Keratinocyte (primary cell): ENCODE results near the gene CALML5. TPM values are rescaled to one million over a fixed set of nuclear protein-coding genes. Genes with fewer than 3 reads are reported as not detected.

Experiments
- DNase-seq: peaks from one replicate; pipeline ENCODE4 v3.0.0-alpha.2; 2011; ENCODE audit warnings: low read depth, missing footprints, low spot score
- FAIRE-seq: peaks from 2 replicates; lab custom pipeline; 2011; peaks lifted over from hg19 to GRCh38; lab: Jason Lieb, UNC
- H2AFZ ChIP-seq: 2 replicates; pipeline ENCODE4 v1.6.0; 2012; ENCODE audit warnings: low read length, control low read depth, inconsistent platforms; ENCODE audit not compliant: control insufficient read depth
- H3K27ac ChIP-seq: 2 replicates; pipeline ENCODE4 v1.5.1; 2011; ENCODE audit warnings: low read length; ENCODE audit not compliant: control insufficient read depth, insufficient read depth
- H3K27me3 ChIP-seq: 3 replicates; pipeline ENCODE4 v1.6.0; 2011; ENCODE audit warnings: low read length; ENCODE audit not compliant: control insufficient read depth, insufficient read depth; ENCODE audit errors: extremely low read depth
- H3K36me3 ChIP-seq, 2 experiments: 2 replicates in 1 of 2; 3 replicates in 1 of 2; pipeline ENCODE4 v1.5.1; 2011; ENCODE audit warnings: low read length in 2 of 2, mild to moderate bottlenecking in 1 of 2; ENCODE audit not compliant: control insufficient read depth in 2 of 2, insufficient read depth in 2 of 2; ENCODE audit errors: extremely low read depth in 1 of 2
- H3K4me1 ChIP-seq: 3 replicates; pipeline ENCODE4 v1.5.1; 2011; ENCODE audit warnings: low read length; ENCODE audit not compliant: control insufficient read depth, insufficient read depth; ENCODE audit errors: extremely low read depth
- H3K4me2 ChIP-seq: 3 replicates; pipeline ENCODE4 v1.6.0; 2011; ENCODE audit warnings: low read depth, low read length; ENCODE audit not compliant: control insufficient read depth, insufficient read depth; ENCODE audit errors: extremely low read depth
- H3K4me3 ChIP-seq, 3 experiments: fragments of 200-600 bp in 1 of 3; sonication (generic) in 1 of 3; 2 replicates in 2 of 3; 3 replicates in 1 of 3; pipeline ENCODE4 v1.5.1; 2011 to 2016; ENCODE audit warnings: low read length in 3 of 3, mild to moderate bottlenecking in 3 of 3, control low read depth in 2 of 3, inconsistent platforms in 1 of 3, low read depth in 1 of 3, mixed read lengths in 1 of 3, mixed run types in 1 of 3, moderate library complexity in 1 of 3; ENCODE audit not compliant: control insufficient read depth in 2 of 3, insufficient read depth in 2 of 3; ENCODE audit errors: extremely low read depth in 1 of 3
- H3K79me2 ChIP-seq: 2 replicates; pipeline ENCODE4 v1.6.0; 2012; ENCODE audit warnings: low read length; ENCODE audit not compliant: control insufficient read depth, insufficient read depth
- H3K9ac ChIP-seq: 3 replicates; pipeline ENCODE4 v1.6.0; 2011; ENCODE audit warnings: low read length; ENCODE audit not compliant: control insufficient read depth, insufficient read depth; ENCODE audit errors: extremely low read depth
- H3K9me1 ChIP-seq: 3 replicates; pipeline ENCODE4 v1.6.0; 2011; ENCODE audit warnings: low read length; ENCODE audit not compliant: control insufficient read depth, insufficient read depth; ENCODE audit errors: extremely low read depth
- H3K9me3 ChIP-seq: 2 replicates; pipeline ENCODE4 v1.5.1; 2012; ENCODE audit warnings: low read depth, low read length; ENCODE audit not compliant: control insufficient read depth
- H4K20me1 ChIP-seq: 3 replicates; pipeline ENCODE4 v1.6.0; 2011; ENCODE audit warnings: low read length; ENCODE audit not compliant: control insufficient read depth, insufficient read depth; ENCODE audit errors: extremely low read depth
- EZH2 ChIP-seq: IDR thresholded peaks from one replicate; pipeline ENCODE4 v1.6.1; 2012; ENCODE audit warnings: inconsistent platforms, mild to moderate bottlenecking, low read length, moderate library complexity
- dilution Hi-C: fragments of 300-500 bp; cut with MboI; formaldehyde crosslinking; loops from one replicate; pipeline ENCODE4 v1.7.0; 2020; ENCODE audit warnings: low sequenced_read_pairs; ENCODE audit not compliant: extremely low pct_ligation_motif_present
- polyA plus RNA-seq, 5 experiments: library from polyadenylated mRNA; depleted of rRNA in 3 of 5; stranded (reverse) in 3 of 5; stranded (forward) in 1 of 5; unstranded in 1 of 5; fragments of >200 nt; gene quantifications; 1 replicate in 1 of 5; 2 replicates in 3 of 5; 3 replicates in 1 of 5; pipeline versions ENCODE4 v1.2.1 to v1.2.3, GENCODE V29; 2011 to 2012; ENCODE audit warnings: missing spikeins in 2 of 5, low read depth in 1 of 5, low replicate concordance in 1 of 5
- TF ChIP-seq, protein P1 (sequence below), 3 experiments: IDR thresholded peaks in 1 of 3; conservative IDR thresholded peaks in 1 of 3; optimal IDR thresholded peaks in 1 of 3; 2 replicates in 2 of 3; 3 replicates in 1 of 3; pipeline versions ENCODE3 to v1.5.1; 2011; ENCODE audit warnings: low read length in 3 of 3, mild to moderate bottlenecking in 3 of 3, moderate library complexity in 2 of 3, control low read depth in 1 of 3, inconsistent platforms in 1 of 3; ENCODE audit not compliant: insufficient read depth in 2 of 3; ENCODE audit errors: extremely low read depth in 1 of 3

The CALML5 gene
- polyA plus RNA-seq, 1 donor (not counting 4 experiments of a cell fraction or from before 2014, with no cell fraction given): 5.7 TPM

- Histone ChIP-seq H3K79me2 (no peaks in the 10 kb centered on the region), H3K36me3 (no peaks in the 10 kb centered on the region), H3K9ac (no peak overlapping the region), H3K4me1 (peaks cover 24% of the 10 kb centered on the region), H3K4me3 (no peak overlapping the region), H2AFZ (no peak overlapping the region), H4K20me1 (no peaks in the 10 kb centered on the region), H3K9me1 (no peaks in the 10 kb centered on the region), H3K27ac (no peak overlapping the region), H3K27me3 (no peaks in the 10 kb centered on the region), H3K9me3 (no peaks in the 10 kb centered on the region), H3K4me2 (no peak overlapping the region)
- DNase-seq (no peak), FAIRE-seq (no peak)
- TF ChIP-seq, protein P1, sequence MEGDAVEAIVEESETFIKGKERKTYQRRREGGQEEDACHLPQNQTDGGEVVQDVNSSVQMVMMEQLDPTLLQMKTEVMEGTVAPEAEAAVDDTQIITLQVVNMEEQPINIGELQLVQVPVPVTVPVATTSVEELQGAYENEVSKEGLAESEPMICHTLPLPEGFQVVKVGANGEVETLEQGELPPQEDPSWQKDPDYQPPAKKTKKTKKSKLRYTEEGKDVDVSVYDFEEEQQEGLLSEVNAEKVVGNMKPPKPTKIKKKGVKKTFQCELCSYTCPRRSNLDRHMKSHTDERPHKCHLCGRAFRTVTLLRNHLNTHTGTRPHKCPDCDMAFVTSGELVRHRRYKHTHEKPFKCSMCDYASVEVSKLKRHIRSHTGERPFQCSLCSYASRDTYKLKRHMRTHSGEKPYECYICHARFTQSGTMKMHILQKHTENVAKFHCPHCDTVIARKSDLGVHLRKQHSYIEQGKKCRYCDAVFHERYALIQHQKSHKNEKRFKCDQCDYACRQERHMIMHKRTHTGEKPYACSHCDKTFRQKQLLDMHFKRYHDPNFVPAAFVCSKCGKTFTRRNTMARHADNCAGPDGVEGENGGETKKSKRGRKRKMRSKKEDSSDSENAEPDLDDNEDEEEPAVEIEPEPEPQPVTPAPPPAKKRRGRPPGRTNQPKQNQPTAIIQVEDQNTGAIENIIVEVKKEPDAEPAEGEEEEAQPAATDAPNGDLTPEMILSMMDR (optimal IDR thresholded peaks at IDR 0.05 in 1 of 3, IDR thresholded peaks at IDR 0.05 in 1 of 3, conservative IDR thresholded peaks at IDR 0.05 in 1 of 3; ENCODE audit: extremely low read depth in 1 of 3, insufficient read depth in 2 of 3, low read length in 3 of 3): no peak
- TF ChIP-seq EZH2: no peak
- dilution Hi-C loops: no loop called here
Measured at GRCh38 chr10:5540891-5541290, 41.5 kb upstream of the CALML5 start.

DNA sequence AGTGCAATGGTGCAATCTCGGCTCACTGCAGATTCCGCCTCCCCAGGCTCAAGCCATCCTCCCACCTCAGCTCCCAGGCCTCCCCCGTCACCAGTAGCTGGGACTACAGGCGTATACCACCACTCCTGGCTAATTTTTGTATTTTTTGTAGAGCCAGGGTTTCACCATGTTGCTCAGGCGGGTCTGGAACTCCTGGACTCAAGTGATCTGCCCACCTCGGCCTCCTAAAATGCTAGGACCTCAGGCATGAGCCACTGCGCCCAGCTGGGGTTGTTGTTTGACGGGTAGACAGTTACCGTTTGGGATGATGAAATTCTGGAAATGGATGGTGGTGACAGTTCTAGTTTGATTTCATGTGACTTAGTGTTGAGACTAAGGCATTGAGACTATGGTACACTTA is 40.7 kb upstream of the CALML5 start:
- H3K4me3 ChIP-seq: no peak overlapping the region
- no peaks in the 10 kb centered on the region for H3K27me3 ChIP-seq
- H3K4me2 ChIP-seq: no peak overlapping the region
- no peaks in the 10 kb centered on the region for H3K9me1 ChIP-seq
- H3K9me3 ChIP-seq: no peaks in the 10 kb centered on the region
- no peaks in the 10 kb centered on the region for H3K36me3 ChIP-seq
- no peak overlapping the region for H2AFZ ChIP-seq
- peaks cover 20% of the 10 kb centered on the region for H3K4me1 ChIP-seq
- H3K27ac ChIP-seq: no peak overlapping the region
- no peak overlapping the region for H3K9ac ChIP-seq
- dilution Hi-C loops: no loop called here
- FAIRE-seq (no peak), DNase-seq (no peak)
- no peaks in the 10 kb centered on the region for H3K79me2 ChIP-seq
- TF ChIP-seq, protein P1 (optimal IDR thresholded peaks at IDR 0.05 in 1 of 3, IDR thresholded peaks at IDR 0.05 in 1 of 3, conservative IDR thresholded peaks at IDR 0.05 in 1 of 3; ENCODE audit: extremely low read depth in 1 of 3, insufficient read depth in 2 of 3, low read length in 3 of 3): no peak
- no peak for TF ChIP-seq EZH2
- H4K20me1 ChIP-seq: no peaks in the 10 kb centered on the region
